H1 (cell line): ENCODE results near the gene LINGO4. TPM values are rescaled to one million over a fixed set of nuclear protein-coding genes. Genes with fewer than 3 reads are reported as not detected.

Experiments used
- ATF3 ChIP-seq: IDR thresholded peaks from 2 replicates; pipeline ENCODE4 v1.6.1; 2011; ENCODE audit warnings: low read depth, mild to moderate bottlenecking, low read length; ENCODE audit not compliant: insufficient read depth
- CBX8 ChIP-seq: fragments of 300-800, 300-1000 bp; sonication (generic); IDR thresholded peaks from 2 replicates; pipeline ENCODE4 v1.7.1; 2016; ENCODE audit warnings: low read depth, low read length, borderline replicate concordance
- CHD7 ChIP-seq: fragments of 300-600 bp; sonication (generic); IDR thresholded peaks from 2 replicates; pipeline ENCODE4 v1.7.1; 2012; ENCODE audit warnings: low read length, moderate library complexity, mild to moderate bottlenecking, inconsistent platforms; ENCODE audit not compliant: insufficient replicate concordance
- EGR1 ChIP-seq: IDR thresholded peaks from 2 replicates; pipeline ENCODE4 v1.6.1; 2011; ENCODE audit warnings: low read depth, low read length, borderline replicate concordance
- JUN ChIP-seq: IDR thresholded peaks from 2 replicates; pipeline ENCODE4 v1.6.1; 2011; ENCODE audit warnings: low read depth, mild to moderate bottlenecking, improper control_type of control experiment, low read length
- TAF7 ChIP-seq: optimal IDR thresholded peaks from 2 replicates; pipeline ENCODE3; 2011; ENCODE audit warnings: low read depth, mild to moderate bottlenecking, inconsistent platforms, low read length, moderate library complexity, borderline replicate concordance
- polyA plus RNA-seq, 7 experiments: library from polyadenylated mRNA; depleted of rRNA in 3 of 7; stranded (reverse) in 5 of 7; unstranded in 2 of 7; fragments of >200 nt in 5 of 7; fragments of 200-250 nt in 2 of 7; gene quantifications; 1 replicate in 5 of 7; 2 replicates in 1 of 7; 4 replicates in 1 of 7; pipeline versions ENCODE4 v1.2.1 to v1.2.3, GENCODE V29; 2011 to 2013; ENCODE audit warnings: missing spikeins in 2 of 7, mixed read lengths in 2 of 7
- total RNA-seq: library from RNA; stranded (reverse); fragmentation: NEBNext Ultra II Directional; extraction: Animal tissue kit (Norgen Biotek cat#: 25700); gene quantifications from 2 replicates; pipeline ENCODE4 v1.2.1, GENCODE V29; 2021

The LINGO4 gene
- total and polyA plus RNA-seq, 2 of the 8 experiments (the other 6 are each of a cell fraction or from before 2014, with no cell fraction given) = 0.03 TPM; not detected in 1

GRCh38 chr1:151823175-151823574 is 18.0 kb upstream of the LINGO4 start (continued):
- TF ChIP-seq ATF3 (no peak), TAF7 (no peak), EGR1 (no peak), JUN (no peak), CBX8 (no peak), CHD7 (no peak)
